Astrocyte (in vitro differentiated cells and primary cell): ENCODE measurements around the gene MAP7D1.

ENCODE experiments used
- CTCF ChIP-seq: IDR thresholded peaks from 2 replicates; pipeline ENCODE4 v1.5.1; 2011; ENCODE audit warnings: low read depth, mild to moderate bottlenecking, inconsistent platforms, low read length, moderate library complexity; ENCODE audit not compliant: insufficient read depth
- EZH2 ChIP-seq: IDR thresholded peaks from 2 replicates; pipeline ENCODE4 v1.6.1; 2012; ENCODE audit warnings: mild to moderate bottlenecking, low read length, inconsistent platforms; ENCODE audit not compliant: insufficient read depth

GRCh38 chr1:36183309-36183856, 27.4 kb downstream of the MAP7D1 start:
- no peak for TF ChIP-seq CTCF
- no peak for TF ChIP-seq EZH2
